ENCODE measurements around the gene TRMT10C.
"Not testable (repeated sequence)": the region's sequence is repeated elsewhere in the genome, so short reads cannot be mapped to it uniquely, and the experiment has no call there.

DNA sequence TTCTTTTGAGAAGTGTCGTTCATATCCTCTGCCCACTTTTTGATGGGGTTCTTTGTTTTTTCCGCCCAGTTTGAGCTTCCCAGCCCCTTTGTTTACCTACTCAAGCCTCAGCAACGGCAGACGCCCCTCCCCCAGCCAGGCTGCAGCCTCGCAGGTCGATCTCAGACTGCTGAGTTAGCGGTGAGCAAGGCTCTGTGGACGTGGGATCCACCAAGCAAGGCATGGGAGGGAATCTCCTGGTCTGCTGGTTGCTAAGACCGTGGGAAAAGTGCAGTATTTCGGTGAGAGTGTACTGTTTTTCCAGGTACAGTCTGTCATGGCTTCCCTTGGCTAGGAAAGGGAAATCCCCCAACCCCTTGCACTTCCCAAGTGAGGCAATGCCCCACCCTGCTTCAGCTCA, 43.7 kb downstream of the TRMT10C start:
- not testable (repeated sequence) for TF ChIP-seq ZNF384 (IDR thresholded peaks at IDR 0.05); ELF4 (IDR thresholded peaks at IDR 0.05); FOXM1 (IDR thresholded peaks at IDR 0.05; ENCODE audit: borderline replicate concordance); SP1 (IDR thresholded peaks at IDR 0.05); FOXA1 (IDR thresholded peaks at IDR 0.05); SUZ12 (IDR thresholded peaks at IDR 0.05); CTBP1 (IDR thresholded peaks at IDR 0.05; ENCODE audit: borderline replicate concordance)
